ENCODE data around the gene ANO7.

DNA sequence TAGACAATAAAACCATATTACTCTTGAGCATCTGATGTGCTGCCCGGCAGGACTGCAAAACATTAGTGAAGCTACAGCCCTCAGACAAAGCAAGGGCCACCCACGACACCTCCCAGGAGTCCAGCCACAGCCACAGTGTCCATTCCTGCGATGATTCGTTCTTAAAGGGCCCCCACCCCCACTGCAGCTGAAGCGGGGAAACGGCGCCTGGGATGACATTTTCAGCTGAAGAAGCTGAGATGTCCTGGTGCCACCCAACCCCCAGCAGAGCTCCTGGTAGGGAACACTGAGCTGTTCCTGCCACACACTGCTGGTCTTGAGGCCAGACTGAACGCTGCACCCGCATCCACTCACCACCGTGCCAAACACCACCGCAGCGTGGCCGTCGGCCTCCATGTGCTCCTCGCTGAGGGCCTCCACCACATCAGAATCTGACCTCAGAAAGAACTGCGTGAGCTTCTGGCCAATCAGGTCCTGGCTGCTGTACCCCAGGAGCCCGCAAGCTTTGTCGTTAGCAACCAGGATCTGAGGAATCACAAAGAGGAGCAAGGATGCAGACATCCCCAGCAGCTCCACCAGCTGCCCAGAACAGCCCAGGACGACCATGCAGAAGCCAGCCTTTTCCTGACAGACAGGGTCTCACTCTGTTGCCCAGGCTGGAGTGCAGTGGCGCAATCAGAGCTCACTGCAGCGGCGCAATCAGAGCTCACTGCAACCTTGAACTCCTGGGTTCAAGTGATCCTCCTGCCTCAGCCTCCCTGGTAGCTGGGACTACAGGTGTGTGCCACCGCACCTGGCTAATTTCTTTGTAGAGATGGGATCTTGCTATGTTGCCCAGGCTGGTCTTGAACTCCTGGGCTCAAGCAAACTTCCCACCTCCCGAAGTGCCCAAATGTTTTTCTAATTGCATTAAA lies 48.7 kb upstream of the ANO7 start:
- TF ChIP-seq EZH2phosphoT487 (IDR thresholded peaks at IDR 0.05; ENCODE audit: insufficient read depth, low read depth) (no peak), EZH2 (IDR thresholded peaks at IDR 0.05; ENCODE audit: insufficient read depth, poor library complexity, severe bottlenecking) (no peak)

Data from GM23248 (cell line).